ENCODE results near the gene KBTBD2. TPM values are rescaled to one million over a fixed set of nuclear protein-coding genes. Genes with fewer than 3 reads are reported as not detected.
A peak's percentile ranks its signal among the peaks of the same experiment; 100 is the strongest.

KBTBD2 gene
- total and polyA plus RNA-seq, 2 experiments from 2014 or later = 11.6 to 34.9 TPM

DNA sequence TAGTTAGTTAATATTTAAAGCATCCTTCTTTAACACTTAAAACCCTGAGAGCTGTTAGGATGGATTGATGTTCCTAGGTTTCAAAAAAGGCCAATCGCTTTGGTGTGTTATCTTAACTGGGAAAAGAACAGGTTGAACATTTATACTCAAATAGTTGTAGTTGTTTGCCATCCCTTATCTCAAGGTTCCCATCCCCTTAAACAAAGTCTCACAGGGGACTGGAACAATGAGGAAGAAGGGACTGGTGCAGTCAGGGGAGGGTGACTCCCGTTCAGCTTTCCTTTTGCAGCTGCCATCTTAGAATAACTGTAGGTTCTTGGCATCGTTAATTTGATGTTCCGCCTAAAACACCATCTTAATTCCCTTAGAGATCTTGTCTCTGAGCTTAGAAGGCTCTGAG lies 2.6 kb upstream of the KBTBD2 start:
- Histone ChIP-seq H3K79me2 (replicated peaks; ENCODE audit: insufficient read depth) (peaks cover 18% of the 10 kb centered on the region), H3K4me3 (no peak overlapping the region), H4K20me1 (replicated peaks; ENCODE audit: insufficient read depth) (peaks cover 10% of the 10 kb centered on the region), H2AFZ (peak overlapping the region; percentile 92; the same call in 1 of the 2 replicates), H3F3A (replicated peaks; ENCODE audit: low read depth) (peaks cover 15% of the 10 kb centered on the region; the same call in 1 of the 2 replicates), H3K27ac (ENCODE audit: low read depth) (no peak overlapping the region), H3K9me2 (ENCODE audit: insufficient read depth) (no peaks in the 10 kb centered on the region), H3K27me3 (ENCODE audit: insufficient read depth) (no peaks in the 10 kb centered on the region), H3K4me1 (ENCODE audit: insufficient read depth) (peaks cover 22% of the 10 kb centered on the region), H3K36me3 (ENCODE audit: insufficient read depth) (no peaks in the 10 kb centered on the region), H3K4me2 (no peak overlapping the region)
- Mint-ChIP-seq H3K27me3 (ENCODE audit: insufficient read depth, low read depth, poor library complexity) (peaks cover 11% of the 10 kb centered on the region), H3K4me1 (peaks cover 25% of the 10 kb centered on the region; the same call in 2 of the 3 replicates), H3K9me3 (no peaks in the 10 kb centered on the region), H3K36me3 (ENCODE audit: low read depth) (no peaks in the 10 kb centered on the region; the same call in 2 of the 3 replicates), H3K27ac (no peak overlapping the region), H3K4me3 (no peak overlapping the region)
- DNase-seq (ENCODE audit: low spot score) = no peak
- TF ChIP-seq ZNF331 (CRISPR knock-in tag; IDR thresholded peaks at IDR 0.05; ENCODE audit: low read depth) (no peak), STAT1 (IDR thresholded peaks at IDR 0.05; ENCODE audit: unreplicated experiment) (no peak), POLR2AphosphoS5 (IDR thresholded peaks at IDR 0.05; ENCODE audit: low read depth) (no peak), ZNF114 (CRISPR knock-in tag; IDR thresholded peaks at IDR 0.05) (no peak), EZH2phosphoT487 (IDR thresholded peaks at IDR 0.05; ENCODE audit: unreplicated experiment) (no peak), JUNB (IDR thresholded peaks at IDR 0.05; ENCODE audit: unreplicated experiment) (no peak), EZH2 (IDR thresholded peaks at IDR 0.05; ENCODE audit: low read depth, unreplicated experiment) (no peak), CREB1 (CRISPR knock-in tag; IDR thresholded peaks at IDR 0.05; ENCODE audit: low read depth) (no peak), NANOG (IDR thresholded peaks at IDR 0.05; ENCODE audit: borderline replicate concordance) (no peak)
- TF ChIP-seq, protein P1, sequence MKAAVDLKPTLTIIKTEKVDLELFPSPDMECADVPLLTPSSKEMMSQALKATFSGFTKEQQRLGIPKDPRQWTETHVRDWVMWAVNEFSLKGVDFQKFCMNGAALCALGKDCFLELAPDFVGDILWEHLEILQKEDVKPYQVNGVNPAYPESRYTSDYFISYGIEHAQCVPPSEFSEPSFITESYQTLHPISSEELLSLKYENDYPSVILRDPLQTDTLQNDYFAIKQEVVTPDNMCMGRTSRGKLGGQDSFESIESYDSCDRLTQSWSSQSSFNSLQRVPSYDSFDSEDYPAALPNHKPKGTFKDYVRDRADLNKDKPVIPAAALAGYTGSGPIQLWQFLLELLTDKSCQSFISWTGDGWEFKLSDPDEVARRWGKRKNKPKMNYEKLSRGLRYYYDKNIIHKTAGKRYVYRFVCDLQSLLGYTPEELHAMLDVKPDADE (IDR thresholded peaks at IDR 0.05) = no peak
- TF ChIP-seq, protein P2, sequence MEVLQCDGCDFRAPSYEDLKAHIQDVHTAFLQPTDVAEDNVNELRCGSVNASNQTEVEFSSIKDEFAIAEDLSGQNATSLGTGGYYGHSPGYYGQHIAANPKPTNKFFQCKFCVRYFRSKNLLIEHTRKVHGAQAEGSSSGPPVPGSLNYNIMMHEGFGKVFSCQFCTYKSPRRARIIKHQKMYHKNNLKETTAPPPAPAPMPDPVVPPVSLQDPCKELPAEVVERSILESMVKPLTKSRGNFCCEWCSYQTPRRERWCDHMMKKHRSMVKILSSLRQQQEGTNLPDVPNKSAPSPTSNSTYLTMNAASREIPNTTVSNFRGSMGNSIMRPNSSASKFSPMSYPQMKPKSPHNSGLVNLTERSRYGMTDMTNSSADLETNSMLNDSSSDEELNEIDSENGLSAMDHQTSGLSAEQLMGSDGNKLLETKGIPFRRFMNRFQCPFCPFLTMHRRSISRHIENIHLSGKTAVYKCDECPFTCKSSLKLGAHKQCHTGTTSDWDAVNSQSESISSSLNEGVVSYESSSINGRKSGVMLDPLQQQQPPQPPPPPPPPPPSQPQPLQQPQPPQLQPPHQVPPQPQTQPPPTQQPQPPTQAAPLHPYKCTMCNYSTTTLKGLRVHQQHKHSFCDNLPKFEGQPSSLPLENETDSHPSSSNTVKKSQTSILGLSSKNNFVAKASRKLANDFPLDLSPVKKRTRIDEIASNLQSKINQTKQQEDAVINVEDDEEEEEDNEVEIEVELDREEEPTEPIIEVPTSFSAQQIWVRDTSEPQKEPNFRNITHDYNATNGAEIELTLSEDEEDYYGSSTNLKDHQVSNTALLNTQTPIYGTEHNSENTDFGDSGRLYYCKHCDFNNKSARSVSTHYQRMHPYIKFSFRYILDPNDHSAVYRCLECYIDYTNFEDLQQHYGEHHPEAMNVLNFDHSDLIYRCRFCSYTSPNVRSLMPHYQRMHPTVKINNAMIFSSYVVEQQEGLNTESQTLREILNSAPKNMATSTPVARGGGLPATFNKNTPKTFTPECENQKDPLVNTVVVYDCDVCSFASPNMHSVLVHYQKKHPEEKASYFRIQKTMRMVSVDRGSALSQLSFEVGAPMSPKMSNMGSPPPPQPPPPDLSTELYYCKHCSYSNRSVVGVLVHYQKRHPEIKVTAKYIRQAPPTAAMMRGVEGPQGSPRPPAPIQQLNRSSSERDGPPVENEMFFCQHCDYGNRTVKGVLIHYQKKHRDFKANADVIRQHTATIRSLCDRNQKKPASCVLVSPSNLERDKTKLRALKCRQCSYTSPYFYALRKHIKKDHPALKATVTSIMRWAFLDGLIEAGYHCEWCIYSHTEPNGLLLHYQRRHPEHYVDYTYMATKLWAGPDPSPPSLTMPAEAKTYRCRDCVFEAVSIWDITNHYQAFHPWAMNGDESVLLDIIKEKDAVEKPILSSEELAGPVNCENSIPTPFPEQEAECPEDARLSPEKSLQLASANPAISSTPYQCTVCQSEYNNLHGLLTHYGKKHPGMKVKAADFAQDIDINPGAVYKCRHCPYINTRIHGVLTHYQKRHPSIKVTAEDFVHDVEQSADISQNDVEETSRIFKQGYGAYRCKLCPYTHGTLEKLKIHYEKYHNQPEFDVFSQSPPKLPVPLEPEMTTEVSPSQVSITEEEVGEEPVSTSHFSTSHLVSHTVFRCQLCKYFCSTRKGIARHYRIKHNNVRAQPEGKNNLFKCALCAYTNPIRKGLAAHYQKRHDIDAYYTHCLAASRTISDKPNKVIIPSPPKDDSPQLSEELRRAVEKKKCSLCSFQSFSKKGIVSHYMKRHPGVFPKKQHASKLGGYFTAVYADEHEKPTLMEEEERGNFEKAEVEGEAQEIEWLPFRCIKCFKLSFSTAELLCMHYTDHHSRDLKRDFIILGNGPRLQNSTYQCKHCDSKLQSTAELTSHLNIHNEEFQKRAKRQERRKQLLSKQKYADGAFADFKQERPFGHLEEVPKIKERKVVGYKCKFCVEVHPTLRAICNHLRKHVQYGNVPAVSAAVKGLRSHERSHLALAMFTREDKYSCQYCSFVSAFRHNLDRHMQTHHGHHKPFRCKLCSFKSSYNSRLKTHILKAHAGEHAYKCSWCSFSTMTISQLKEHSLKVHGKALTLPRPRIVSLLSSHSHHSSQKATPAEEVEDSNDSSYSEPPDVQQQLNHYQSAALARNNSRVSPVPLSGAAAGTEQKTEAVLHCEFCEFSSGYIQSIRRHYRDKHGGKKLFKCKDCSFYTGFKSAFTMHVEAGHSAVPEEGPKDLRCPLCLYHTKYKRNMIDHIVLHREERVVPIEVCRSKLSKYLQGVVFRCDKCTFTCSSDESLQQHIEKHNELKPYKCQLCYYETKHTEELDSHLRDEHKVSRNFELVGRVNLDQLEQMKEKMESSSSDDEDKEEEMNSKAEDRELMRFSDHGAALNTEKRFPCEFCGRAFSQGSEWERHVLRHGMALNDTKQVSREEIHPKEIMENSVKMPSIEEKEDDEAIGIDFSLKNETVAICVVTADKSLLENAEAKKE (CRISPR knock-in tag; IDR thresholded peaks at IDR 0.05) = no peak
- TF ChIP-seq, protein P3, sequence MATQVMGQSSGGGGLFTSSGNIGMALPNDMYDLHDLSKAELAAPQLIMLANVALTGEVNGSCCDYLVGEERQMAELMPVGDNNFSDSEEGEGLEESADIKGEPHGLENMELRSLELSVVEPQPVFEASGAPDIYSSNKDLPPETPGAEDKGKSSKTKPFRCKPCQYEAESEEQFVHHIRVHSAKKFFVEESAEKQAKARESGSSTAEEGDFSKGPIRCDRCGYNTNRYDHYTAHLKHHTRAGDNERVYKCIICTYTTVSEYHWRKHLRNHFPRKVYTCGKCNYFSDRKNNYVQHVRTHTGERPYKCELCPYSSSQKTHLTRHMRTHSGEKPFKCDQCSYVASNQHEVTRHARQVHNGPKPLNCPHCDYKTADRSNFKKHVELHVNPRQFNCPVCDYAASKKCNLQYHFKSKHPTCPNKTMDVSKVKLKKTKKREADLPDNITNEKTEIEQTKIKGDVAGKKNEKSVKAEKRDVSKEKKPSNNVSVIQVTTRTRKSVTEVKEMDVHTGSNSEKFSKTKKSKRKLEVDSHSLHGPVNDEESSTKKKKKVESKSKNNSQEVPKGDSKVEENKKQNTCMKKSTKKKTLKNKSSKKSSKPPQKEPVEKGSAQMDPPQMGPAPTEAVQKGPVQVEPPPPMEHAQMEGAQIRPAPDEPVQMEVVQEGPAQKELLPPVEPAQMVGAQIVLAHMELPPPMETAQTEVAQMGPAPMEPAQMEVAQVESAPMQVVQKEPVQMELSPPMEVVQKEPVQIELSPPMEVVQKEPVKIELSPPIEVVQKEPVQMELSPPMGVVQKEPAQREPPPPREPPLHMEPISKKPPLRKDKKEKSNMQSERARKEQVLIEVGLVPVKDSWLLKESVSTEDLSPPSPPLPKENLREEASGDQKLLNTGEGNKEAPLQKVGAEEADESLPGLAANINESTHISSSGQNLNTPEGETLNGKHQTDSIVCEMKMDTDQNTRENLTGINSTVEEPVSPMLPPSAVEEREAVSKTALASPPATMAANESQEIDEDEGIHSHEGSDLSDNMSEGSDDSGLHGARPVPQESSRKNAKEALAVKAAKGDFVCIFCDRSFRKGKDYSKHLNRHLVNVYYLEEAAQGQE (IDR thresholded peaks at IDR 0.05; ENCODE audit: unreplicated experiment) = no peak
- TF ChIP-seq, protein P4, sequence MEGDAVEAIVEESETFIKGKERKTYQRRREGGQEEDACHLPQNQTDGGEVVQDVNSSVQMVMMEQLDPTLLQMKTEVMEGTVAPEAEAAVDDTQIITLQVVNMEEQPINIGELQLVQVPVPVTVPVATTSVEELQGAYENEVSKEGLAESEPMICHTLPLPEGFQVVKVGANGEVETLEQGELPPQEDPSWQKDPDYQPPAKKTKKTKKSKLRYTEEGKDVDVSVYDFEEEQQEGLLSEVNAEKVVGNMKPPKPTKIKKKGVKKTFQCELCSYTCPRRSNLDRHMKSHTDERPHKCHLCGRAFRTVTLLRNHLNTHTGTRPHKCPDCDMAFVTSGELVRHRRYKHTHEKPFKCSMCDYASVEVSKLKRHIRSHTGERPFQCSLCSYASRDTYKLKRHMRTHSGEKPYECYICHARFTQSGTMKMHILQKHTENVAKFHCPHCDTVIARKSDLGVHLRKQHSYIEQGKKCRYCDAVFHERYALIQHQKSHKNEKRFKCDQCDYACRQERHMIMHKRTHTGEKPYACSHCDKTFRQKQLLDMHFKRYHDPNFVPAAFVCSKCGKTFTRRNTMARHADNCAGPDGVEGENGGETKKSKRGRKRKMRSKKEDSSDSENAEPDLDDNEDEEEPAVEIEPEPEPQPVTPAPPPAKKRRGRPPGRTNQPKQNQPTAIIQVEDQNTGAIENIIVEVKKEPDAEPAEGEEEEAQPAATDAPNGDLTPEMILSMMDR (conservative IDR thresholded peaks at IDR 0.05; ENCODE audit: low read depth in 2 of 2) = no peak
- no peak for ATAC-seq
